Measurements from ENCODE around the gene NCF4. TPM values are rescaled to one million over a fixed set of nuclear protein-coding genes. Genes with fewer than 3 reads are reported as not detected.

NCF4 gene
- total and polyA plus RNA-seq, 2 donors (not counting 1 experiment from before 2014, with no cell fraction given): 118 to 175 TPM

- no peak overlapping the region for H3K4me3 ChIP-seq (ENCODE audit: control extremely low read depth in 1 of 5, extremely low read depth in 1 of 5, insufficient read depth in 1 of 5, low read depth in 2 of 5, low read length in 4 of 5)
- peaks cover 4% of the 10 kb centered on the region for H3K4me1 Mint-ChIP-seq
- H3K27me3 Mint-ChIP-seq: peaks cover 11% of the 10 kb centered on the region
- CTCF ChIA-PET: no interaction called here
- 97% methylated on average over 4 of the region's 4 CpGs for whole genome bisulfite sequencing (ENCODE audit: insufficient coverage)
- intact Hi-C loops (cut with micrococcal nuclease): no loop called here
- peak overlapping the region; percentile 46 for H3K27ac Mint-ChIP-seq
- H4K20me1 ChIP-seq (ENCODE audit: control insufficient read depth, insufficient read depth, low read length, poor library complexity, severe bottlenecking): no peaks in the 10 kb centered on the region
- H3K27me3 ChIP-seq (replicated peaks in 1 of 4; ENCODE audit: control extremely low read depth in 1 of 4, control insufficient read depth in 3 of 4, insufficient read depth in 4 of 4, low read length in 3 of 4): peaks cover 0 to 10% (median 5%) of the 10 kb centered on the region in 4 experiments
- POLR2A ChIA-PET: no interaction called here
- H3K4me1 ChIP-seq (ENCODE audit: control insufficient read depth in 2 of 2, insufficient read depth in 2 of 2, low read length in 2 of 2): no peaks in the 10 kb centered on the region
- H3K4me2 ChIP-seq (replicated peaks; ENCODE audit: low read depth, low read length, poor library complexity, severe bottlenecking): no peak overlapping the region
- DNase-seq: no peak
- no peak overlapping the region for H2AFZ ChIP-seq (ENCODE audit: insufficient read depth, low read depth, low read length, poor library complexity, severe bottlenecking)
- H3K9me3 ChIP-seq (ENCODE audit: control extremely low read depth in 1 of 3, control insufficient read depth in 2 of 3, insufficient read depth in 1 of 3, low read length in 2 of 3): peaks cover 0 to 14% (median 7%) of the 10 kb centered on the region in 3 donors
- no peak overlapping the region for H3K27ac ChIP-seq (ENCODE audit: low read length in 2 of 2)
- H3K36me3 ChIP-seq (replicated peaks in 1 of 2; ENCODE audit: control extremely low read depth in 1 of 2, control insufficient read depth in 1 of 2, extremely low read depth in 1 of 2, insufficient read depth in 2 of 2, low read length in 1 of 2): no peaks in the 10 kb centered on the region
- TF ChIP-seq EZH2 (IDR thresholded peaks at IDR 0.05; ENCODE audit: borderline replicate concordance, insufficient read depth, low read depth, low read length, poor library complexity, severe bottlenecking): no peak
- TF ChIP-seq CTCF (IDR thresholded peaks at IDR 0.05): no peak
- H3K4me3 Mint-ChIP-seq: no peak overlapping the region
- no peaks in the 10 kb centered on the region for H3K9me3 Mint-ChIP-seq (ENCODE audit: insufficient read depth)
- no peaks in the 10 kb centered on the region for H3K79me2 ChIP-seq (ENCODE audit: control insufficient read depth, insufficient read depth, low read length)
- ATAC-seq (ENCODE audit: low read depth): no peak
- no peak overlapping the region for H3K9ac ChIP-seq (ENCODE audit: low read length)
These were observed 40.1 kb downstream of the NCF4 start for GRCh38 chr22:36900880-36901279.

GRCh38 chr22:36901411-36902142 lies 40.8 kb downstream of the NCF4 start:
- no peaks in the 10 kb centered on the region for H3K9me3 Mint-ChIP-seq (ENCODE audit: insufficient read depth)
- TF ChIP-seq CTCF (IDR thresholded peaks at IDR 0.05): no peak
- TF ChIP-seq EZH2 (IDR thresholded peaks at IDR 0.05; ENCODE audit: borderline replicate concordance, insufficient read depth, low read depth, low read length, poor library complexity, severe bottlenecking): no peak
- peaks cover 0 to 8% (median 4%) of the 10 kb centered on the region in 3 donors for H3K9me3 ChIP-seq (ENCODE audit: control extremely low read depth in 1 of 3, control insufficient read depth in 2 of 3, insufficient read depth in 1 of 3, low read length in 2 of 3)
- H3K79me2 ChIP-seq (ENCODE audit: control insufficient read depth, insufficient read depth, low read length): no peaks in the 10 kb centered on the region
- no peaks in the 10 kb centered on the region for H3K4me1 ChIP-seq (ENCODE audit: control insufficient read depth in 2 of 2, insufficient read depth in 2 of 2, low read length in 2 of 2)
- no peak overlapping the region for H3K4me3 ChIP-seq (ENCODE audit: control extremely low read depth in 1 of 5, extremely low read depth in 1 of 5, insufficient read depth in 1 of 5, low read depth in 2 of 5, low read length in 4 of 5)
- no peaks in the 10 kb centered on the region for H4K20me1 ChIP-seq (ENCODE audit: control insufficient read depth, insufficient read depth, low read length, poor library complexity, severe bottlenecking)
- H2AFZ ChIP-seq (ENCODE audit: insufficient read depth, low read depth, low read length, poor library complexity, severe bottlenecking): peak overlapping the region; percentile 43
- peak; percentile 47 for ATAC-seq (ENCODE audit: low read depth)
- no peak overlapping the region for H3K4me2 ChIP-seq (replicated peaks; ENCODE audit: low read depth, low read length, poor library complexity, severe bottlenecking)
- peak overlapping the region; percentile 46 for H3K27ac Mint-ChIP-seq
- WGBS (ENCODE audit: insufficient coverage): 55% methylated on average over 9 of the region's 13 CpGs
- H3K4me3 Mint-ChIP-seq: no peak overlapping the region
- no peaks in the 10 kb centered on the region for H3K36me3 ChIP-seq (replicated peaks in 1 of 2; ENCODE audit: control extremely low read depth in 1 of 2, control insufficient read depth in 1 of 2, extremely low read depth in 1 of 2, insufficient read depth in 2 of 2, low read length in 1 of 2)
- no peak overlapping the region for H3K27ac ChIP-seq (ENCODE audit: low read length in 2 of 2)
- CTCF ChIA-PET: no interaction called here
- peaks cover 0 to 10% (median 5%) of the 10 kb centered on the region in 4 experiments for H3K27me3 ChIP-seq (replicated peaks in 1 of 4; ENCODE audit: control extremely low read depth in 1 of 4, control insufficient read depth in 3 of 4, insufficient read depth in 4 of 4, low read length in 3 of 4)
- H3K9ac ChIP-seq (ENCODE audit: low read length): no peak overlapping the region
- intact Hi-C loops (cut with micrococcal nuclease): no loop called here
- POLR2A ChIA-PET: no interaction called here
- peaks cover 14% of the 10 kb centered on the region for H3K27me3 Mint-ChIP-seq
- H3K4me1 Mint-ChIP-seq: peaks cover 4% of the 10 kb centered on the region
- peak; percentile 21 for DNase-seq

Measured in B cell (primary cell).